Kidney (tissue), 14 donors: ENCODE results near the gene FAM107B. TPM values are rescaled to one million over a fixed set of nuclear protein-coding genes. Genes with fewer than 3 reads are reported as not detected.
A peak's percentile ranks its signal among the peaks of the same experiment; 100 is the strongest.

ENCODE experiments used
- DNase-seq, 5 donors: peaks; one replicate each; pipeline ENCODE4 v3.0.0-alpha.2; 2013 to 2020
- FAIRE-seq: peaks from 2 replicates; lab custom pipeline; 2012; peaks lifted over from hg19 to GRCh38; lab: Jason Lieb, UNC
- H3K27ac ChIP-seq, 2 donors: one replicate each; pipeline ENCODE4 v1.7.0; 2013; ENCODE audit warnings: low read depth in 2 of 2, low read length in 2 of 2, inconsistent platforms in 1 of 2
- H3K27me3 ChIP-seq: one replicate; pipeline ENCODE4 v1.7.1; 2013; ENCODE audit warnings: low read length, inconsistent platforms; ENCODE audit not compliant: control insufficient read depth, insufficient read depth
- H3K36me3 ChIP-seq, 3 donors: one replicate each; pipeline versions ENCODE4 v1.7.0 to v1.7.1; 2013; ENCODE audit warnings: low read length in 3 of 3, control low read depth in 1 of 3, inconsistent platforms in 1 of 3; ENCODE audit not compliant: insufficient read depth in 3 of 3, control insufficient read depth in 2 of 3
- H3K4me1 ChIP-seq, 3 donors: one replicate each; pipeline versions ENCODE4 v1.7.0 to v1.7.1; 2013; ENCODE audit warnings: low read length in 3 of 3, inconsistent platforms in 1 of 3, low read depth in 1 of 3; ENCODE audit not compliant: control insufficient read depth in 2 of 3, insufficient read depth in 2 of 3
- H3K4me3 ChIP-seq, 3 donors: one replicate each; pipeline versions ENCODE4 v1.7.0 to v1.8.1; 2013; ENCODE audit warnings: low read length in 3 of 3, control low read depth in 1 of 3, inconsistent platforms in 1 of 3
- H3K9ac ChIP-seq, 3 donors: one replicate each; pipeline versions ENCODE4 v1.7.0 to v1.7.1; 2013; ENCODE audit warnings: low read length in 3 of 3, control low read depth in 1 of 3, inconsistent platforms in 1 of 3
- H3K9me3 ChIP-seq, 3 donors: one replicate each; pipeline versions ENCODE4 v1.7.0 to v1.7.1; 2013; ENCODE audit warnings: low read length in 3 of 3, control low read depth in 1 of 3, inconsistent platforms in 1 of 3; ENCODE audit not compliant: control insufficient read depth in 2 of 3, insufficient read depth in 1 of 3
- CTCF ChIP-seq: IDR thresholded peaks from 3 replicates; pipeline ENCODE4 v1.5.1; 2012; ENCODE audit warnings: mild to moderate bottlenecking, moderate library complexity, borderline replicate concordance; ENCODE audit not compliant: insufficient read depth; ENCODE audit errors: extremely low read depth
- intact Hi-C: fragments of 100-400 bp; cut with DNase I; formaldehyde crosslinking; loops from one replicate; pipeline ENCODE4 v1.11.1; 2022
- polyA plus RNA-seq: library from polyadenylated mRNA; stranded (reverse); fragments of 350-450 nt; fragmentation: Illumina TruSeq; extraction: RNeasy Lipid Tissue Mini Kit (QIAGEN cat#74804); gene quantifications from one replicate; pipeline ENCODE4 v1.2.3, GENCODE V29; 2014; ENCODE audit warnings: low read depth, low replicate concordance; ENCODE audit not compliant: insufficient read depth
- total RNA-seq: library from RNA; stranded (reverse); fragmentation: NEBNext Ultra II Directional; extraction: Animal tissue kit (Norgen Biotek cat#: 25700); gene quantifications from one replicate; pipeline ENCODE4 v1.2.1, GENCODE V29; 2021
- donor health status: control.
- donor health status: control.
- donor health status: control.
- donor health status: control.
- donor health status: control.
- donor health status: DM: yes; HTN: yes; CAD: no.
- donor health status: Normal renal cell carcinoma (clear cell type).

FAM107B gene
- total and polyA plus RNA-seq, 2 donors from 2014 or later, result 105 to 122 TPM

GRCh38 chr10:14588084-14588937 is 186.4 kb downstream of the FAM107B start:
- FAIRE-seq (no peak), DNase-seq (peak in 3 of 5 donors; percentile 23 to 78 (median 34))
- intact Hi-C loops, result no loop called here
- H3K27me3 ChIP-seq, result no peaks in the 10 kb centered on the region
- no peak overlapping the region for H3K9ac ChIP-seq
- no peak for TF ChIP-seq CTCF
- H3K27ac ChIP-seq, result peak overlapping the region; percentile 48 to 61
- H3K36me3 ChIP-seq, result peaks cover 0 to 3% (median 0%) of the 10 kb centered on the region in 3 donors
- peaks cover 6 to 18% (median 8%) of the 10 kb centered on the region in 3 donors for H3K4me1 ChIP-seq
- no peak overlapping the region for H3K4me3 ChIP-seq
- no peaks in the 10 kb centered on the region for H3K9me3 ChIP-seq

DNA sequence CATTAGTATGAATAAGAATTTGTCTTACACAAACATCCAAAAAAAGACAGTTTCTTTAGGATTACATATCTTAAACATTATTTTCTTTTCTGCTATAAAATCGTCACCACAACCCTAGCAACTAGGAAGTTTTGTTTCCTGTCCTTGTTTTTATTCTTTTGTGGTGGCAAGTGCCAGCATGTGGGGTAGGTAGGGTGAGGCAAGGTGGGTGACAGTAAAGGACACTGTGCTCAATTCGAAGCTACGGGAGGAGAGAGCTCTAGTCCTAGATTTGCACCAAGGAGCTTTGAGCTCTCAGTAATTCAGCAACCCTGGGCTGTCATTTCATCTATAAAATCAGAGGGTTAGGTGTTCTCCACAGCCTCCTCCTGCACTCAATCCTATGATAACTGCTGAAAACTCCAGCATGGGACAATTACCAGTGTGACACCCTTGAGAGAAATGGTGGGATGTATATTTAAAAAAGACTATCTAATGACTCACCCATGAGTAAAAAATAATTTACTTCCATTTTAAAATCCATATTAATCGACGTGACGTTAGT is 187.1 kb downstream of the FAM107B start:
- H3K9ac ChIP-seq, result no peak overlapping the region
- intact Hi-C loops, result no loop called here
- H3K9me3 ChIP-seq, result no peaks in the 10 kb centered on the region
- no peak for TF ChIP-seq CTCF
- H3K4me3 ChIP-seq, result no peak overlapping the region
- FAIRE-seq (no peak), DNase-seq (no peak)
- H3K4me1 ChIP-seq, result peaks cover 6 to 18% (median 8%) of the 10 kb centered on the region in 3 donors
- H3K27ac ChIP-seq, result peak overlapping the region in 1 of 2 donors; percentile 43
- H3K36me3 ChIP-seq, result peaks cover 0 to 3% (median 0%) of the 10 kb centered on the region in 3 donors
- H3K27me3 ChIP-seq, result no peaks in the 10 kb centered on the region

GRCh38 chr10:14586901-14587300 is 187.8 kb downstream of the FAM107B start:
- Histone ChIP-seq H3K27me3 (no peaks in the 10 kb centered on the region), H3K9ac (no peak overlapping the region), H3K9me3 (no peaks in the 10 kb centered on the region), H3K27ac (peak overlapping the region in 1 of 2 donors; percentile 65), H3K4me1 (peaks cover 6 to 18% (median 8%) of the 10 kb centered on the region in 3 donors), H3K36me3 (peaks cover 0 to 3% (median 0%) of the 10 kb centered on the region in 3 donors), H3K4me3 (no peak overlapping the region)
- no peak for TF ChIP-seq CTCF
- intact Hi-C loops, result no loop called here
- DNase-seq, result no peak
- no peak for FAIRE-seq
